GM12872 (cell line): ENCODE data around the gene MAP2K3.

ENCODE experiments used
- CTCF ChIP-seq: IDR thresholded peaks from 3 replicates; pipeline ENCODE4 v1.5.1; 2011; ENCODE audit warnings: low read depth, mild to moderate bottlenecking, low read length, moderate library complexity; ENCODE audit not compliant: insufficient read depth

MAP2K3 gene

GRCh38 chr17:21354796-21355385 lies 70.4 kb downstream of the MAP2K3 start:
- no peak for TF ChIP-seq CTCF

GRCh38 chr17:21355586-21355985 lies 71.1 kb downstream of the MAP2K3 start:
- TF ChIP-seq CTCF: no peak

- no peak for TF ChIP-seq CTCF
These were observed 72.1 kb downstream of the MAP2K3 start for GRCh38 chr17:21356537-21357127.

GRCh38 chr17:21357281-21357680 lies 72.8 kb downstream of the MAP2K3 start:
- TF ChIP-seq CTCF: no peak

GRCh38 chr17:21357696-21358656 lies 73.5 kb downstream of the MAP2K3 start:
- TF ChIP-seq CTCF: no peak

- no peak for TF ChIP-seq CTCF
These were observed 74.4 kb downstream of the MAP2K3 start for GRCh38 chr17:21358682-21359482.

GRCh38 chr17:21359483-21359840 lies 75.0 kb downstream of the MAP2K3 start:
- TF ChIP-seq CTCF: no peak
